Hypothalamus (tissue), 51 donors: ENCODE data around the gene GDPD2.

ENCODE experiments used
- DNase-seq, 51 donors: peaks; one replicate each; lab custom pipeline; 2025; lab: John Stamatoyannopoulos, UW

Gene GDPD2

GRCh38 chrX:70437011-70437410 is 13.9 kb downstream of the GDPD2 start:
- DNase-seq, result no peak

GRCh38 chrX:70437921-70438665 is 15.0 kb downstream of the GDPD2 start:
- DNase-seq, result no peak

DNA sequence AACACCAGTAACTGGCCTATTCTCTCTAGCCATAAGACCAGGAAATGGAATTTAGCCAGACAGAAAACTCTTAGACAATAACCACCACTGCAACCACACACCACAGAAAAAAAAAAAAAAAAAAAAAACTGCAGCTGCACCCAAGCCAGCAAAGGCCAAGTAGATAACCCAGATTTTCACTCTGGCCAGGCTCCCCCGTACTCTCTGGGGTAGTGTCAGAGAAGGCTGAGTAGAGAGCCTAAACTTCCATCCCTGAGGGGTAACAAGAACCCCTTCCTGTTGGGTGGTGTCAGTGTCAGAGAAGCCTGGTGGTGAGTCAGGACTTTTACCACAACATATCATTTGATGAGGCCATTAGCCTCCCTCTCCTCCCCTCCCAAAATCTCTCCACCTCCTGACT is 15.9 kb downstream of the GDPD2 start:
- DNase-seq, result no peak

GRCh38 chrX:70442224-70442623 is 19.1 kb downstream of the GDPD2 start:
- no peak for DNase-seq

DNA sequence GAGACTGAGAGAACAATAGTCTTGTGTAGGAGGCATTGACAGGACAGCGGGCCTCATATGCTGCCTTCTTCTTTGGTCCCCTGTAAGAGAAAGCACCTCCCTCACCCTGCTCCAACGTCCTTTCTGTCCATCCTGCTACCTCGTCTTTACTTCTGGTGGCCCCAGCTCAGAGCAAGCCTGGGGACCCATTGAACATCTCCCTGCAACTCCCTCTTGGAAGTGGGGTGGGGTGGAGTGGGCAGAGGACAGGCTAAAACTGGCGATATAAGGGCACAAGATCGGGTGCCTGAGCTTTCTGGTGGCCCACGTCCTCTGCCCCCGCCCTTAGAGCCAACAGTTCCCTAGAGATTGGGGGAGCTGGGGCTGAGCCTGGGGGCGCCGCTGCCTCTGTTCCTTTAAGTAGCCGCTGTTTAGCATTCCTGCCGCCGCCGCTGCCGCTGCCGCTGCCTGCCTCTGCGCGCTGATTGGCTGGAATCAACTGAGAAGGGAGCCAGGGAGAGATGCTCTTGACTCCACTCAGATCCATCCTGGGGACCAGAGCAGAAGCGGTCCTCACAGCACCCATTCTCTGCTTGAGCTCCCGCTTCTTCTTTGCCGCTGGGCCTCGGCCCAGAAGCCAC is 21.3 kb downstream of the GDPD2 start, which contains the start of gene DLG3:
Gene DLG3 (plus strand): TSS at position 510 of the 620 bp plus-strand sequence. CDS start 367 bp downstream, outside the sequence.
- peak in 42 of 51 donors; percentile 0 to 77 (median 44) for DNase-seq

GRCh38 chrX:70444946-70445656 is 22.0 kb downstream of the GDPD2 start:
- DNase-seq, result no peak

- DNase-seq, result no peak
These were observed 22.8 kb downstream of the GDPD2 start for GRCh38 chrX:70445951-70446350.

- DNase-seq, result peak in 1 of 51 donors; percentile 2
These were observed 23.6 kb downstream of the GDPD2 start for GRCh38 chrX:70446380-70447350.

- no peak for DNase-seq
These were observed 26.4 kb downstream of the GDPD2 start for GRCh38 chrX:70449457-70449966.

DNA sequence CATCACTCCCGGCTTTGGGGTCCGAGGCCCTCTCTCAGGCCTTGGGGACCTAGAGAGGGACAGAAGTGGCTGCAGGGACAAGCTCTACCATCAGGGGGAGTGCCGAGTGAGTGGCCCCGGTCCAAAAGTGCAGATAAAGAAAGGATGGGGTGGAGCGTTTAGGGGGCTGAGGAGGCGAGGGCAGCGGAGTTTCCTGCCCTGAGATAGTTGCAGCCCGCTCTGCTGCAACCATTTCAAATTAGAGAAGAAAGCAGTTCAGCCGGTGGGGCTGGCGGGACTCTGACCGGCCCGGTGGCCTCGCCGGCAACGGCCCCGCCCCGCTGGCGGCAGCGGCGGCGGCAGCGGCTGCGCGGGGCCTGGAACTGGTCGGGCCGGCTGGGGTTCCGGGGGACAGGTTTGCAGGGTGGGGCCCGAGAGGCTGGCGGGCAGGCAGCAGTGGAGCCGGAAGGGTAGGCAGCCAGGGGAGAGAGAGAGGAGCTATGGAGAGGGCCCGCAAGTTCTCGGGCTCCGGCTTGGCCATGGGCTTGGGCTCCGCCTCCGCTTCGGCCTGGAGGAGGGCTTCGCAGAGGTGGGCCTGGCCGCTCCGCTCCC is 29.1 kb downstream of the GDPD2 start:
- DNase-seq, result peak in 22 of 51 donors; percentile 1 to 39 (median 10)

DNA sequence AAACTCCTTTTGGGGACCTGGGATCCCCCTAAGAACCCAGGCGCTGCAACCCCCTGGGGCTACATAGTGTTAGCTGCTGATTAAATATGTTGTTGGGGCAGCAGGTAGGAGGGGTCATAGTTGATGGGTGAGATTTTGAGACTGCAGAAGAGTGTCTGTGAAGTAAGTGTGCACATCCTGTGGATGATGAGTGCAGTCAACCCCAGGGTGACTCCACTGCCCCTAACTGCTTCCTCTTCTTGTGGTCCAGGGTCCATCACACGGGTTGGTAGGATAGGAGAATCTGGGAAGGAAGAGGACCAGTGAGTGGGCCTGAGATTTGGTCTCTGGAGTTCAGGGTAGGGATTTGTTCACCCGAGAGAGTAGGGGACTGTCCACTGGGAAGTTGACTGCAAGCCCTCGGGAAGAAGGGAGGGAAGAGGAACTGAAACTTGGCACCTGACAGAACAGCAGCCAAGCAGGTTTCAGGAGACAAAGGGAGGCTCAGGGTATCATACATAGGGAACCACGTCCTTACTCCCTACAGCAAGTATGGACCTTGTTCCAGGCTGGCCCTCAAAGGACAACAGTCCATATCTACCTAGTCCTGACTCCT is 30.0 kb downstream of the GDPD2 start:
- DNase-seq, result no peak

DNA sequence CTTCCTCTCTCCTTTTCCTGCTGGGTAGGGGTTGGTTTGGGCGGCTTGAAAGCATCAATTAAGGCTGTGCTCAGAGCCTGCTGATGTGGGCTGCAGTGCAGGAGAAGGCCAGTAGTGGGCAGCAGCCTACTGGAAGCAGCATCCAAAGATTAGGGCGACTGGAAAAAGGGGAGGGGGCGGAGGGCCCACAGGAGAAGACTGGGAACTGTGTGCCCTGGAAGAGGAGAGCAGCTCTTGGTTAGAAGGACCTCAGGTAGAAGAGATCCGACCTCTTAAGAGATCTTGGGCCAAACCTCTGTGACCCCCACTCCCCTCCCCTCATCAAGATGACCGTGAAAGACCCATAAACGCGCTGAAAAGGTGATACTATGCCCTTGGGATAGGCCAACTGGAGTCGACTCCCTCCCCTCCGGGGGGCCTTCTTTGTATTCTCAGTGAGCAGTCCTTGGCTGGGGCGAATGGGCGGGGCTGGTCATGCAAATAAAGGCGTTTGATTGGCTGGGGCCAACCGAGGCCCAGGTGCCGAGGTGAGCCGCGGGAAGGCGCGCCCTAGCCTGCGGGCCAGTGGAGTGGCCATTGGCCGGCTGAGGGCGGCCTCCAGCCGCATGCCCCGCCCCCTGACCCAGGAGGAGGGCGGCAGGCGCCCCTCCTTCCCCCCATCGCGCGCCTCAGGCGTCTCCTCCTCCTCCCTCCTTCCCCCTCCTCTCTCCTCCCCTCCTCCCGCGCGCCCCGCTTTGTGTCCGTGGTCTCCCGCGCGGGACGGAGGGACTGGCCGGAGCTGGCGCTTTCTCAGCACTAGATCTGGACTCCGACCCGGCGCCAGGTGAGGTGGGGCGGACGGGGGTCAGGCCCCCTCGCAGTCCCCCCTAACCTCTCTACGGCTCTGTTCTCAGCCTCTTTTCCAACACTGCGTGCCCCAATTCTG is 31.6 kb downstream of the GDPD2 start:
- peak in 23 of 51 donors; percentile 0 to 41 (median 14) for DNase-seq

- DNase-seq, result no peak
These were observed 32.5 kb downstream of the GDPD2 start for GRCh38 chrX:70455366-70456202.

- no peak for DNase-seq
These were observed 33.1 kb downstream of the GDPD2 start for GRCh38 chrX:70456256-70456655.

DNA sequence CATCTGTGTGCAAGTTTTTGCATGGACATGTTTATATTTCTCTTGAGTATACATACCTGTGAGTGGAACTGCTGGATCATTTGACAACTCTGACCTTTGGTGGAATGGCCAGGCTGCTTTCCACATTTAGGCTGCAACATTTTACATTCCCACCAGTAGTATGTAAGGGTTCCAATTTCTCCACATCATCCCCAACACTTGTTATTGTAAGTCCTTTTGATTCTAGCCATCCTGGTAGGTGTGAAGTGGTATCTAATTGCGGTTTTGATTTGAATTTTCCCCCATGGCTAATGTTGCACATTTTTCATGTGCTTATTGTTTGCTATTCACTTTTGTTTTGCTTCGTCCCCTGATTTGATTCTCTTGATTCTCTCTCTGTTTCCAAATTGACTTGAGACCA is 37.9 kb downstream of the GDPD2 start:
- DNase-seq, result no peak

DNA sequence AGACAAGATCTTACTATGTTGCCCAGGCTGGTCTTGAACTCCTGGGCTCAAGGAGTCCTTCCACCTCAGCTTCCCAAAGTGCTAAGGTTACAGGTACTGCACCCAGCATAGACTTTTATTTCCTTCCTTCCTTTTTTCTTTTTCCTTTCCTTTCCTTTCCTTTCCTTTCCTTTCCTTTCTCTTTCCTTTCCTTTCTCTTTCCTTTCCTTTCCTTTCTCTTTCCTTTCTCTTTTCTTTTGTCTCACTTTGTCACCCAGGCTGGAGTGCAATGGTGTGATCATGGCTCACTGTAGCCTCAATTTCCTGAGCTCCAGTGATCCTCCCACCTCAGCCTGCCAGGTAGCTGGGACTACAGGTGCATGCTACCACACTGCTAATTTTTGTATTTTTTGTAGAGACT is 40.9 kb downstream of the GDPD2 start:
- DNase-seq, result no peak

- DNase-seq, result no peak
These were observed 43.9 kb downstream of the GDPD2 start for GRCh38 chrX:70466968-70467367.
